Measurements from ENCODE around the gene SLC20A1.
"Not testable (repeated sequence)": the region's sequence is repeated elsewhere in the genome, so short reads cannot be mapped to it uniquely, and the experiment has no call there.

Gene SLC20A1

GRCh38 chr2:112609320-112609719 lies 36.4 kb upstream of the SLC20A1 start:
- H3K36me3 ChIP-seq (ENCODE audit: control insufficient read depth, insufficient read depth, low read length); H3K27ac ChIP-seq (ENCODE audit: low read depth, low read length, severe bottlenecking); H3K4me1 ChIP-seq (ENCODE audit: control insufficient read depth, insufficient read depth, low read length, poor library complexity, severe bottlenecking); H3K4me3 ChIP-seq (ENCODE audit: extremely low read depth, insufficient read depth, low read length, poor library complexity, severe bottlenecking); H3K9me3 ChIP-seq (ENCODE audit: control insufficient read depth, low read length): not testable (repeated sequence)
- 94 to 95% methylated on average over 3 to 4 of the region's 4 CpGs for WGBS, 2 experiments (ENCODE audit: insufficient coverage in 2 of 2)

- H3K36me3 ChIP-seq (ENCODE audit: control insufficient read depth, insufficient read depth, low read length); H3K4me1 ChIP-seq (ENCODE audit: control insufficient read depth, insufficient read depth, low read length, poor library complexity, severe bottlenecking); H3K4me3 ChIP-seq (ENCODE audit: extremely low read depth, insufficient read depth, low read length, poor library complexity, severe bottlenecking); H3K27ac ChIP-seq (ENCODE audit: low read depth, low read length, severe bottlenecking); H3K9me3 ChIP-seq (ENCODE audit: control insufficient read depth, low read length): not testable (repeated sequence)
- no CpG with 5 or more reads among the region's 1 CpG for WGBS, 2 experiments (ENCODE audit: insufficient coverage in 2 of 2)
Observed at GRCh38 chr2:112612283-112612682, 33.5 kb upstream of the SLC20A1 start.

GRCh38 chr2:112614201-112614840 lies 31.4 kb upstream of the SLC20A1 start:
- Histone ChIP-seq H3K27ac (ENCODE audit: low read depth, low read length, severe bottlenecking) (no peak overlapping the region), H3K9me3 (ENCODE audit: control insufficient read depth, low read length) (no peaks in the 10 kb centered on the region), H3K36me3 (ENCODE audit: control insufficient read depth, insufficient read depth, low read length) (no peaks in the 10 kb centered on the region), H3K4me3 (ENCODE audit: extremely low read depth, insufficient read depth, low read length, poor library complexity, severe bottlenecking) (no peak overlapping the region), H3K4me1 (ENCODE audit: control insufficient read depth, insufficient read depth, low read length, poor library complexity, severe bottlenecking) (no peaks in the 10 kb centered on the region)
- WGBS, 2 experiments (ENCODE audit: insufficient coverage in 2 of 2) = 44 to 57% methylated on average over 8 of the region's 13 CpGs

GRCh38 chr2:112615051-112615450 lies 30.7 kb upstream of the SLC20A1 start:
- Histone ChIP-seq H3K36me3 (ENCODE audit: control insufficient read depth, insufficient read depth, low read length) (no peaks in the 10 kb centered on the region), H3K27ac (ENCODE audit: low read depth, low read length, severe bottlenecking) (no peak overlapping the region), H3K9me3 (ENCODE audit: control insufficient read depth, low read length) (no peaks in the 10 kb centered on the region), H3K4me3 (ENCODE audit: extremely low read depth, insufficient read depth, low read length, poor library complexity, severe bottlenecking) (no peak overlapping the region), H3K4me1 (ENCODE audit: control insufficient read depth, insufficient read depth, low read length, poor library complexity, severe bottlenecking) (no peaks in the 10 kb centered on the region)
- WGBS, 2 experiments (ENCODE audit: insufficient coverage in 2 of 2) = 93 to 97% methylated on average over 8 of the region's 8 CpGs

- WGBS, 2 experiments (ENCODE audit: insufficient coverage in 2 of 2) = 100% methylated on average over 1 to 2 of the region's 2 CpGs
- H3K27ac ChIP-seq (ENCODE audit: low read depth, low read length, severe bottlenecking) = not testable (repeated sequence)
Observed at GRCh38 chr2:112615798-112616197, 29.9 kb upstream of the SLC20A1 start.

GRCh38 chr2:112618383-112618782 lies 27.4 kb upstream of the SLC20A1 start:
- Histone ChIP-seq H3K4me3 (ENCODE audit: extremely low read depth, insufficient read depth, low read length, poor library complexity, severe bottlenecking) (no peak overlapping the region), H3K4me1 (ENCODE audit: control insufficient read depth, insufficient read depth, low read length, poor library complexity, severe bottlenecking) (peaks cover 8% of the 10 kb centered on the region), H3K36me3 (ENCODE audit: control insufficient read depth, insufficient read depth, low read length) (no peaks in the 10 kb centered on the region), H3K27ac (ENCODE audit: low read depth, low read length, severe bottlenecking) (no peak overlapping the region), H3K9me3 (ENCODE audit: control insufficient read depth, low read length) (no peaks in the 10 kb centered on the region)
- WGBS, 2 experiments (ENCODE audit: insufficient coverage in 2 of 2) = 100% methylated on average over 1 of the region's 6 CpGs; no CpG with 5 or more reads in 1 of the 2 experiments

More at GRCh38 chr2:112615798-112616197, 29.9 kb upstream of the SLC20A1 start:
- H3K36me3 ChIP-seq (ENCODE audit: control insufficient read depth, insufficient read depth, low read length); H3K9me3 ChIP-seq (ENCODE audit: control insufficient read depth, low read length); H3K4me3 ChIP-seq (ENCODE audit: extremely low read depth, insufficient read depth, low read length, poor library complexity, severe bottlenecking); H3K4me1 ChIP-seq (ENCODE audit: control insufficient read depth, insufficient read depth, low read length, poor library complexity, severe bottlenecking): not testable (repeated sequence)

GRCh38 chr2:112621790-112622527 lies 23.8 kb upstream of the SLC20A1 start:
- Histone ChIP-seq H3K27ac (ENCODE audit: low read depth, low read length, severe bottlenecking) (no peak overlapping the region), H3K4me3 (ENCODE audit: extremely low read depth, insufficient read depth, low read length, poor library complexity, severe bottlenecking) (no peak overlapping the region), H3K9me3 (ENCODE audit: control insufficient read depth, low read length) (no peaks in the 10 kb centered on the region), H3K4me1 (ENCODE audit: control insufficient read depth, insufficient read depth, low read length, poor library complexity, severe bottlenecking) (peaks cover 25% of the 10 kb centered on the region), H3K36me3 (ENCODE audit: control insufficient read depth, insufficient read depth, low read length) (no peaks in the 10 kb centered on the region)
- 87 to 92% methylated on average over 14 to 17 of the region's 22 CpGs for WGBS, 2 experiments (ENCODE audit: insufficient coverage in 2 of 2)

- Histone ChIP-seq H3K9me3 (ENCODE audit: control insufficient read depth, low read length) (no peaks in the 10 kb centered on the region), H3K27ac (ENCODE audit: low read depth, low read length, severe bottlenecking) (no peak overlapping the region), H3K36me3 (ENCODE audit: control insufficient read depth, insufficient read depth, low read length) (no peaks in the 10 kb centered on the region), H3K4me1 (ENCODE audit: control insufficient read depth, insufficient read depth, low read length, poor library complexity, severe bottlenecking) (peaks cover 30% of the 10 kb centered on the region), H3K4me3 (ENCODE audit: extremely low read depth, insufficient read depth, low read length, poor library complexity, severe bottlenecking) (no peak overlapping the region)
- no CpG with 5 or more reads among the region's 3 CpGs for WGBS, 2 experiments (ENCODE audit: insufficient coverage in 2 of 2)
Observed at GRCh38 chr2:112622528-112622849, 23.2 kb upstream of the SLC20A1 start.

GRCh38 chr2:112623913-112624777 lies 21.6 kb upstream of the SLC20A1 start:
- Histone ChIP-seq H3K36me3 (ENCODE audit: control insufficient read depth, insufficient read depth, low read length) (no peaks in the 10 kb centered on the region), H3K9me3 (ENCODE audit: control insufficient read depth, low read length) (no peaks in the 10 kb centered on the region), H3K27ac (ENCODE audit: low read depth, low read length, severe bottlenecking) (no peak overlapping the region), H3K4me3 (ENCODE audit: extremely low read depth, insufficient read depth, low read length, poor library complexity, severe bottlenecking) (no peak overlapping the region), H3K4me1 (ENCODE audit: control insufficient read depth, insufficient read depth, low read length, poor library complexity, severe bottlenecking) (peaks cover 44% of the 10 kb centered on the region)
- WGBS, 2 experiments (ENCODE audit: insufficient coverage in 2 of 2) = 91 to 96% methylated on average over 8 to 9 of the region's 11 CpGs

GRCh38 chr2:112625474-112626114 lies 20.1 kb upstream of the SLC20A1 start:
- 91 to 92% methylated on average over 4 to 5 of the region's 7 CpGs for WGBS, 2 experiments (ENCODE audit: insufficient coverage in 2 of 2)
- no peaks in the 10 kb centered on the region for H3K36me3 ChIP-seq (ENCODE audit: control insufficient read depth, insufficient read depth, low read length)
- no peak overlapping the region for H3K4me3 ChIP-seq (ENCODE audit: extremely low read depth, insufficient read depth, low read length, poor library complexity, severe bottlenecking)
- peak overlapping the region; percentile 10 for H3K27ac ChIP-seq (ENCODE audit: low read depth, low read length, severe bottlenecking)
- no peaks in the 10 kb centered on the region for H3K9me3 ChIP-seq (ENCODE audit: control insufficient read depth, low read length)
- H3K4me1 ChIP-seq (ENCODE audit: control insufficient read depth, insufficient read depth, low read length, poor library complexity, severe bottlenecking) = peaks cover 58% of the 10 kb centered on the region

Measured in mesodermal cell (in vitro differentiated cells).